ENCODE measurements around the gene PHF2.

PHF2 gene

DNA sequence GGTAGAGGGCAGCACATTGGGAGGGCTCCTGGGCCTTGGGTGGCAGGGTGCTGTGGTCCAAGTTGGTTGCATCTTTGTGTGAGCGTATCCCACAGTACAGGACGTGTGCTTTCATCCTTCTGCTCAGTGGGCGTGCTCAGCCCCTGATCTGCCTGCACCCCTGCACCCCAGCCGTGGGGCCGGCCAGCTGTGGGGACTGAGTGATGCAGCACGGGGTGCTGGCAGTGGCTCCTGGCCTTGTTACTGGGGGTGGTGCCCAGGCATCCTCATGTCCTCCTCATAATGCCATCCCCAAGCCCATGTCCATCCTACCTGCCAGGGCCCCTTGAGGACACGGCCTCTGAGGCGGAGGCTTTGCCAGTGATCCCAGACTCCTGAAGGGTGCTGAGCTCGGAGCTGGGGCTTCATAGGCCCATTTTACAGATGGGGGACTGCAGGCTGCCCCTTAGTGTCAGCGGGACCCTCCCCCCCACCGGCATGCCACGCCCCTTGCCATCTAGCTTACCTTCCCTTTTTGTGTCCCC is 100.7 kb downstream of the PHF2 start:
- Histone ChIP-seq H3K9me3 (no peaks in the 10 kb centered on the region), H3K27me3 (no peaks in the 10 kb centered on the region), H3K4me1 (no peaks in the 10 kb centered on the region), H3K36me3 (no peaks in the 10 kb centered on the region; the same call in 1 of the 2 replicates), H3K4me3 (ENCODE audit: low read depth, low read length) (no peak overlapping the region)
- DNase-seq, result peak; percentile 7
- TF ChIP-seq, protein P1, sequence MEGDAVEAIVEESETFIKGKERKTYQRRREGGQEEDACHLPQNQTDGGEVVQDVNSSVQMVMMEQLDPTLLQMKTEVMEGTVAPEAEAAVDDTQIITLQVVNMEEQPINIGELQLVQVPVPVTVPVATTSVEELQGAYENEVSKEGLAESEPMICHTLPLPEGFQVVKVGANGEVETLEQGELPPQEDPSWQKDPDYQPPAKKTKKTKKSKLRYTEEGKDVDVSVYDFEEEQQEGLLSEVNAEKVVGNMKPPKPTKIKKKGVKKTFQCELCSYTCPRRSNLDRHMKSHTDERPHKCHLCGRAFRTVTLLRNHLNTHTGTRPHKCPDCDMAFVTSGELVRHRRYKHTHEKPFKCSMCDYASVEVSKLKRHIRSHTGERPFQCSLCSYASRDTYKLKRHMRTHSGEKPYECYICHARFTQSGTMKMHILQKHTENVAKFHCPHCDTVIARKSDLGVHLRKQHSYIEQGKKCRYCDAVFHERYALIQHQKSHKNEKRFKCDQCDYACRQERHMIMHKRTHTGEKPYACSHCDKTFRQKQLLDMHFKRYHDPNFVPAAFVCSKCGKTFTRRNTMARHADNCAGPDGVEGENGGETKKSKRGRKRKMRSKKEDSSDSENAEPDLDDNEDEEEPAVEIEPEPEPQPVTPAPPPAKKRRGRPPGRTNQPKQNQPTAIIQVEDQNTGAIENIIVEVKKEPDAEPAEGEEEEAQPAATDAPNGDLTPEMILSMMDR (IDR thresholded peaks at IDR 0.05; ENCODE audit: low read depth, low read length), result no peak

DNA sequence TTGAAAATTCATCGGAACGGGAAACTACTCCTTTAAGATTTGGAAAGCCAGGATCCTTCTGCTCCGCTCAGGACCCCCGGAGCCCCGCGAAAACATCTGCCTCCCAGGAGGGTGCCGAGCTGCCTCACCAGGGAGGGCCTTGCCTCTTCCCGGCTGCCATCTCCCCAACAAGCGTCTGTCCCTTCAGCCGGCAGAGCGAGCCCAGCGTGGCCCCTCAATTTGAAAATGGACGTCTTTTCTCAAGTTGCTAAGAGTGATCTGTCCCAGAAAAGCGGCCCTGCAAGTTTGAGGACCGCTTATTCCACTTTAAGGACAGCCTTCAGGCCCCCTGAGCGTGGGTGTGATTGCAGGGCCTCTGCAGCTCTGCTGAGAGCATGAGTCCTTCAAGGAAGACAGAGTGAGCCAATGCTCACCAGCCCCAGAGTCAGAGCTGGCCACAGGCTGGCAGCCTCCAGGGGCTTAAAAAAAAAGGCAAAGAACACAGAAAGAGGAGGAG is 101.3 kb downstream of the PHF2 start:
- no peaks in the 10 kb centered on the region for H3K4me1 ChIP-seq
- no peaks in the 10 kb centered on the region for H3K27me3 ChIP-seq
- TF ChIP-seq, protein P1 (IDR thresholded peaks at IDR 0.05; ENCODE audit: low read depth, low read length), result no peak
- H3K9me3 ChIP-seq, result no peaks in the 10 kb centered on the region
- DNase-seq, result no peak
- no peak overlapping the region for H3K4me3 ChIP-seq (ENCODE audit: low read depth, low read length)
- no peaks in the 10 kb centered on the region; the same call in 1 of the 2 replicates for H3K36me3 ChIP-seq

DNA sequence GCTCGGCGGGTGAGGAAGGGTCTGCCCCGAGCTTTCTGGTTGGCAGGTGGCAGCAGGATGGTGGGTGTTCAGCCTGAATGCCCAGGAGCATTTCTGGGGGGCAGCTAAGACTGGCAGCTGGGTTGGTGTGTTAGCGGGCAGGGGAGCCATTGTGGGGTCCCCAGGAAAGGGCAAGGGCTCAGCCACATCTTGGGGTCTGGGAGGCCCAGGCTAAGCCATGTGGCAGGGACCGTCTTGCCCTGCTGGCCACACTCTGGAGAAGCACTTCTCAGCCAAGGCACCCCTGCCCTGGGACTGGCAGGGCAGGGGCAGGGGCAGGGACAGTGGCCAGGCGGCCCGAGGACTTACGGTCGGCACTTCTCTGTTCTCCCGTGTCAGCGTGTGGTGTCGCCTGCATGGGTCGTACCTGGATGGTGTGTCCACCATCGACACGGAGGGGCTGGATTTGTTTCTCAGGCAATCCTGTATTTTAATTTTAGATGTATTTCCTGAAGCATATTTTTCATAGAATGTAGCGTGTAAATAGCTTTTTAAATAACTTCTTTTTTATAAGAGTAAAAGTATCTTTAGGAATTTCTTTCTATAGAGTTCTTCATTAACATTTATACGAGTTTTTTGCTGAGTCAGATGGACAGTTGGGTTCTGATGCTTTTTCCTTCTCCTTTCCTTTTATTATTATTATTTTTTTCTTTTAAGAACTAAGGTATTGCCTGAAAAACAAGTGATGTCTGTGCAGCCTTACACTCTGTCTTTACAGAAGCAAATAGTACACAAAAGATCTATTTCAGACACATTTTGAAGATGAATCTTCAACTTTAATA is 102.0 kb downstream of the PHF2 start:
- Histone ChIP-seq H3K4me3 (ENCODE audit: low read depth, low read length) (no peak overlapping the region), H3K27me3 (no peaks in the 10 kb centered on the region), H3K4me1 (no peaks in the 10 kb centered on the region), H3K9me3 (no peaks in the 10 kb centered on the region), H3K36me3 (no peaks in the 10 kb centered on the region; the same call in 1 of the 2 replicates)
- TF ChIP-seq, protein P1 (IDR thresholded peaks at IDR 0.05; ENCODE audit: low read depth, low read length), result no peak
- DNase-seq, result peak; percentile 2

DNA sequence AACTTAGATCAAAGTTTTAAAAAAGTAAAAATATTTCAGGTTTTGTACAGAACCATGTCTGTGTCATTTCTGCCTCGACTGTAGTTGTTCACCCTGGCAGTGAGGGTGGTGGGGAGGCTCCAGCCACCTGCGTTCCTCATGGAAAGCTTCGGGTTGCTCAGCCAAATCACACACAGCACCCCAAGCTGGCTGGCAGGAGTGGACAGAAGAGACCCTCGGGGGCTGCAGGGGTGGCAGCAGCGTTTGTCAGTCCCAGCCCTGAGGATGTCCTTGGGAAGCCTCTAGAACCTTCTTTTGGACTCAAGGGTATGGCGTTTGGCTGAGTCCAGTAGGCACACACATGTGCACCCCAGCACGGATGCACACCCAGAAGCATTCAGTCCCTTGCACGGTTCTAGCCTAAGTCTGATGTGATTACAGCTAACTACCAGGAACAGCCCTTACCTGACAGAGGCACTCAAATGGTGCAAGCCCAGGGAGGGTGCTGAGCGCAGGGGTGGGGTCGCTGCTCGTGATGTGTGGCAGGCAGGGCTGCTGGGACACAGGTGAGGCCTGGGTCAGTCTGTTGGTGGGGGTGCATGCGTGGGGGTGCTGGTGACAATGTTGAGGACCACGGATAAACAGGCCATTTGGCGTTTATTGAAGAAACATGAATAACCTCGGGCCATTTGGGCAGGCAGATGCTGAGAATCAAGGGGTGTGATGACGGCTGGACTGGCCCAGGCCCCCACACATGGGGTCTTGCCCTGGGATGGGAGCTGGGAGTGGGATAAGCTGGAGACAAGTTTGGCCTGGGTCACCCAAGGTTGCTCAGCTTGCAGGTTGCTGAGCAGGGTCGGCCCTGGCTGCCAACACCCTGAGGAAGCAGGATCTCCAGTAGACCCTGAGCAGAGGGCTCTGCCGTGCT is 103.4 kb downstream of the PHF2 start:
- Histone ChIP-seq H3K36me3 (no peaks in the 10 kb centered on the region; the same call in 1 of the 2 replicates), H3K4me1 (no peaks in the 10 kb centered on the region), H3K9me3 (no peaks in the 10 kb centered on the region), H3K27me3 (no peaks in the 10 kb centered on the region), H3K4me3 (ENCODE audit: low read depth, low read length) (no peak overlapping the region)
- DNase-seq, result no peak
- TF ChIP-seq, protein P1 (IDR thresholded peaks at IDR 0.05; ENCODE audit: low read depth, low read length), result no peak

DNA sequence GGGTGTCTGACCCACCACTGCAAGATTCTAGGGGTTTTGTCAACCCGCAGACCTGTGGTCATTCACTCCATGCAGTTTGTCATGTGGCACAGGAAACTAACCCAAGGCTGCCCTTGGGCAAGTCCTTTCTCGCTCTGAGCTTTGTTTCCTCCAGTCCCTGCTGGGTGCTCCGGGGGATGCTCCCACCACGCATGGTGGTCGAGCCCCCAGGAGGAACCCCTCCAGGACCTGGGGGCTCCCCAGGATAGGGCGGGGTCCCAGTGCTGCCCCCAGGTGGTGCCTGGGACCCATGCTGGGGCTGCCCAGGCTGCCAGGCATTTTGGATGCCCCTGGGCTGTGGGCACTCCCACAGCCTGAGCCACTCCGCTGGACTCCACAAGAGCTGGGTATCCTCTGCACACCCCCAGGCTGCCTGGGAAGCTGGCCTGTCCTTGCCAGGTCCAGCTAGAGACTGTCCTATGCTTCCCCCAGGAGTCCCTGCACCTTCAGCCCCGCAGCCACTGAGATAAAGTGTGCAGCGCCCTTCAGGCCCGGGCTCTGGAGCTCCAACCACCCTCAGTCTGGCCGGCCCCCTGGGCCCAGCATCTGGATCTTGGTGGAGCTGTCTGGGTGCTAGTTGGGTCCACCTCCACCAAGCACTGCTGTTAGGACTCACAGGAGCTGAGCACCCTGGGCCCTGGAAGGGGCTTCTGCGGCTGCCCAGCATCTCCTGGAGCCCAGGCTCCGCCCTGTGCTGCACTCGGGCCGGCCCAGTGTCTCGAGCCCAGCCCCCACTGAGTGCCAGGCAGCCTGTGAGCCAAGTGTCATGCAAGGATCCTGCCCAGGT is 104.3 kb downstream of the PHF2 start:
- Histone ChIP-seq H3K9me3 (no peaks in the 10 kb centered on the region), H3K27me3 (no peaks in the 10 kb centered on the region), H3K4me3 (ENCODE audit: low read depth, low read length) (no peak overlapping the region), H3K4me1 (no peaks in the 10 kb centered on the region), H3K36me3 (no peaks in the 10 kb centered on the region; the same call in 1 of the 2 replicates)
- DNase-seq, result no peak
- TF ChIP-seq, protein P1 (IDR thresholded peaks at IDR 0.05; ENCODE audit: low read depth, low read length), result no peak
